A549 (cell line): Measurements from ENCODE around the gene BCAP31. TPM values are rescaled to one million over a fixed set of nuclear protein-coding genes. Genes with fewer than 3 reads are reported as not detected.

Experiments used
- ATAC-seq, 2 experiments: fragments of 200-7000 bp in 1 of 2; fragments of >200 bp in 1 of 2; cut with Nextera tagmentation in 1 of 2; cut with Tn5 transposase in 1 of 2; 3 replicates each; pipeline versions ENCODE4 v1.8.0 to v1.9.1; 2018 to 2020; ENCODE audit warnings: mild to moderate bottlenecking in 1 of 2, moderate library complexity in 1 of 2
- CTCF ChIA-PET: fragments of 300-600 bp; sonication (Branson Sonifier 250); formaldehyde crosslinking; extraction: SDS; loops from one replicate; lab custom pipeline; 2021; ENCODE audit warnings: antibody characterized with exemption, inconsistent platforms; lab: Yijun Ruan, JAX
- POLR2A ChIA-PET: fragments of 350-600 bp; formaldehyde crosslinking; extraction: SDS; loops from one replicate; lab custom pipeline; 2021; ENCODE audit warnings: antibody characterized with exemption, inconsistent platforms; lab: Yijun Ruan, JAX
- DNase-seq, 2 experiments: peaks; one replicate each; pipeline versions ENCODE4 v3.0.0 to v3.0.0-alpha.2; 2011 to 2016; ENCODE audit warnings: low read depth in 1 of 2, low spot score in 1 of 2
- FAIRE-seq: peaks from 2 replicates; lab custom pipeline; 2011; peaks lifted over from hg19 to GRCh38; lab: Jason Lieb, UNC
- H3K27ac ChIP-seq, 2 experiments: fragments of >200 bp; sonication (Bioruptor Twin); formaldehyde crosslinking; 3 replicates each; pipeline ENCODE4 v1.5.1; 2016 to 2017
- H3K4me1 ChIP-seq: fragments of >200 bp; sonication (Bioruptor Twin); formaldehyde crosslinking; 3 replicates; pipeline ENCODE4 v1.6.1; 2016
- H3K4me2 ChIP-seq: fragments of >200 bp; sonication (Bioruptor Twin); formaldehyde crosslinking; 3 replicates; pipeline ENCODE4 v1.6.1; 2016
- H3K4me3 ChIP-seq: fragments of >200 bp; sonication (Bioruptor Twin); formaldehyde crosslinking; 3 replicates; pipeline ENCODE4 v1.5.1; 2016
- H3K9me3 ChIP-seq: fragments of >200 bp; sonication (Bioruptor Twin); formaldehyde crosslinking; 3 replicates; pipeline ENCODE4 v1.6.1; 2016
- BHLHE40 ChIP-seq: IDR thresholded peaks from 2 replicates; pipeline ENCODE4 v1.6.1; 2012; ENCODE audit warnings: low read depth, low read length, inconsistent platforms
- FOXS1 ChIP-seq: fragments of 250-450 bp; sonication (Bioruptor Pico); IDR thresholded peaks from 2 replicates; pipeline ENCODE4 v1.5.0; 2020; ENCODE audit warnings: mild to moderate bottlenecking, moderate library complexity
- GATA3 ChIP-seq: IDR thresholded peaks from 2 replicates; pipeline ENCODE4 v1.6.1; 2012; ENCODE audit warnings: borderline replicate concordance
- HOXA7 ChIP-seq: fragments of 250-450 bp; sonication (Bioruptor Pico); IDR thresholded peaks from 2 replicates; pipeline ENCODE4 v1.5.0; 2020; ENCODE audit warnings: mild to moderate bottlenecking, moderate library complexity
- HOXB13 ChIP-seq: fragments of 250-450 bp; sonication (Bioruptor Pico); IDR thresholded peaks from 2 replicates; pipeline ENCODE4 v1.5.0; 2020; ENCODE audit warnings: low read depth, mild to moderate bottlenecking, moderate library complexity
- HOXB5 ChIP-seq: fragments of 250-450 bp; sonication (Bioruptor Pico); IDR thresholded peaks from 2 replicates; pipeline ENCODE4 v1.5.0; 2020; ENCODE audit warnings: mild to moderate bottlenecking, moderate library complexity
- JUN ChIP-seq, 2 experiments: fragments of >200 bp; sonication (Bioruptor Twin); formaldehyde crosslinking; IDR thresholded peaks; 2 replicates in 1 of 2; 3 replicates in 1 of 2; pipeline ENCODE4 v1.6.1; 2016 to 2017
- JUNB ChIP-seq: fragments of >200 bp; sonication (Bioruptor Twin); formaldehyde crosslinking; IDR thresholded peaks from 2 replicates; pipeline ENCODE4 v1.6.1; 2016
- KDM5A ChIP-seq: fragments of 200-600 bp; sonication (generic); IDR thresholded peaks from 2 replicates; pipeline ENCODE4 v1.6.1; 2016; ENCODE audit warnings: antibody characterized with exemption, mild to moderate bottlenecking
- MAFK ChIP-seq: fragments of 450-650 bp; IDR thresholded peaks from 2 replicates; pipeline ENCODE4 v1.6.1; 2014; ENCODE audit not compliant: partially characterized antibody
- MYC ChIP-seq: IDR thresholded peaks from 2 replicates; pipeline ENCODE4 v1.6.1; 2012; ENCODE audit warnings: mild to moderate bottlenecking, inconsistent platforms, low read length, improper control_type of control experiment, borderline replicate concordance
- NPAS2 ChIP-seq: fragments of 250-450 bp; sonication (Bioruptor Pico); IDR thresholded peaks from 2 replicates; pipeline ENCODE4 v1.8.0; 2022; ENCODE audit warnings: mild to moderate bottlenecking, moderate library complexity, borderline replicate concordance
- PHF8 ChIP-seq: fragments of 200-600 bp; sonication (generic); IDR thresholded peaks from 2 replicates; pipeline ENCODE4 v1.6.1; 2016; ENCODE audit warnings: low read depth, mild to moderate bottlenecking, antibody characterized with exemption, moderate library complexity, borderline replicate concordance
- POLR2A ChIP-seq: IDR thresholded peaks from 2 replicates; pipeline ENCODE4 v1.6.1; 2012; ENCODE audit warnings: mild to moderate bottlenecking, low read length
- RAD21 ChIP-seq, 2 experiments: fragments of >200 bp in 1 of 2; sonication (Bioruptor Twin) in 1 of 2; formaldehyde crosslinking in 1 of 2; IDR thresholded peaks in 1 of 2; conservative IDR thresholded peaks in 1 of 2; 2 replicates in 1 of 2; 3 replicates in 1 of 2; pipeline ENCODE4 v1.6.1; 2012 to 2018; ENCODE audit warnings: inconsistent platforms in 1 of 2
- RCOR1 ChIP-seq: fragments of 150-350 bp; IDR thresholded peaks from 2 replicates; pipeline ENCODE4 v1.6.1; 2014; ENCODE audit warnings: antibody characterized with exemption, low read length, low read depth
- RFX5 ChIP-seq: fragments of 450-650 bp; IDR thresholded peaks from 2 replicates; pipeline ENCODE4 v1.7.1; 2014; ENCODE audit warnings: antibody characterized with exemption, mild to moderate bottlenecking, moderate library complexity
- RNF2 ChIP-seq: fragments of 200-600 bp; sonication (generic); IDR thresholded peaks from 2 replicates; pipeline ENCODE4 v1.6.1; 2016; ENCODE audit warnings: low read depth, mild to moderate bottlenecking, antibody characterized with exemption, moderate library complexity, borderline replicate concordance
- SMC3 ChIP-seq: fragments of >200 bp; sonication (Bioruptor Twin); formaldehyde crosslinking; IDR thresholded peaks from 3 replicates; pipeline ENCODE4 v1.6.1; 2018; ENCODE audit warnings: inconsistent platforms
- TP53 ChIP-seq: fragments of 250-450 bp; sonication (Bioruptor Pico); IDR thresholded peaks from 2 replicates; pipeline ENCODE4 v1.5.0; 2021; ENCODE audit warnings: mild to moderate bottlenecking, moderate library complexity
- ZFP36 ChIP-seq: fragments of 450-650 bp; IDR thresholded peaks from 2 replicates; pipeline ENCODE4 v1.6.1; 2014; ENCODE audit warnings: borderline replicate concordance; ENCODE audit not compliant: partially characterized antibody
- ZSCAN20 ChIP-seq: fragments of 250-450 bp; sonication (Bioruptor Pico); IDR thresholded peaks from 2 replicates; pipeline ENCODE4 v1.8.0; 2022; ENCODE audit warnings: mild to moderate bottlenecking, moderate library complexity
- WGBS: methylation state at CpG from one replicate; pipeline ENCODE4 v1.1.6; 2017; ENCODE audit errors: missing lambda C conversion rate; 5-methylcytosine and 5-hydroxymethylcytosine counted together
- polyA plus RNA-seq, 4 experiments: library from polyadenylated mRNA; depleted of rRNA in 3 of 4; stranded (reverse); fragments of >200 nt; fragmentation: RNase III in 1 of 4; extraction: RNeasy Plus Mini Kit Qiagen cat#74134 plus additional on column Dnase treatment in 1 of 4; gene quantifications; 2 replicates in 3 of 4; 3 replicates in 1 of 4; pipeline ENCODE4 v1.2.3, GENCODE V29; 2011 to 2017
- TF ChIP-seq, protein P1 (sequence below): fragments of 250-450 bp; sonication (Bioruptor Pico); IDR thresholded peaks from 2 replicates; pipeline ENCODE4 v1.5.0; 2021; ENCODE audit warnings: mild to moderate bottlenecking, moderate library complexity, borderline replicate concordance
- TF ChIP-seq, protein P2 (sequence below): fragments of >200 bp; sonication (Bioruptor Twin); formaldehyde crosslinking; IDR thresholded peaks from 3 replicates; pipeline ENCODE4 v1.6.1; 2016

Gene BCAP31
- polyA plus RNA-seq, 2 of the 4 experiments (the other 2 are of a cell fraction): 217 to 349 TPM

DNA sequence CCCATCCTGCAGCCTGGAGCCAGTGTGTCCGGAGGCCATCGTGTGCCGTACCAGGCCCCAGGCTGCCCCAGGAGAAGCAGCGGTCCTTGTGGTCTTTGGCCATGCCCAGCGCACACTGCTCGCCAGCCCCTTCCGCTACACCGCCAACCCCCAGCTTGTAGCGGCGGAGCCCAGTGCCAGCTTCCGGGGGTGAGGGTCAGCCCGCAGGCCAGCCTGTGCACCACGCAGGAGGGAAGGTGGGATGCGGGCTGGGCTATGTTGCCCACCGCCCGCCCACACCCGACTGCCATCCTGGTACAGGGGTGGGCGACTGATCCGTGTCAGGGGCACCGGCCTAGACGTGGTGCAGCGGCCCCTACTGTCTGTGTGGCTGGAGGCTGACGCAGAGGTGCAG lies 49.0 kb upstream of the BCAP31 start:
- DNase-seq: no peak
- Histone ChIP-seq H3K9me3 (no peaks in the 10 kb centered on the region), H3K4me3 (no peak overlapping the region)
- CTCF ChIA-PET: interaction anchor here (1.1 to 2.3 kb wide), 3 partner anchors 9 to 174 kb away, joined by 3 to 8 read pairs (median 5); partner anchors contain the start of gene PLXNB3
- TF ChIP-seq POLR2A (no peak), MYC (no peak), SMC3 (no peak), JUN (IDR thresholded peaks at IDR 0.05) (no peak), HOXA7 (no peak), TP53 (CRISPR knock-in tag) (no peak), FOXS1 (CRISPR knock-in tag) (no peak), NPAS2 (CRISPR knock-in tag) (no peak), RFX5 (no peak), BHLHE40 (no peak)
- TF ChIP-seq, all 56 proteins: peak for 0
- Histone ChIP-seq H3K4me1 (no peaks in the 10 kb centered on the region), H3K4me2 (no peak overlapping the region), H3K27ac (no peak overlapping the region)
- no peak for ATAC-seq
- no peak for FAIRE-seq
- 93% methylated on average over 3 of the region's 23 CpGs for WGBS
- POLR2A ChIA-PET: no interaction called here

DNA sequence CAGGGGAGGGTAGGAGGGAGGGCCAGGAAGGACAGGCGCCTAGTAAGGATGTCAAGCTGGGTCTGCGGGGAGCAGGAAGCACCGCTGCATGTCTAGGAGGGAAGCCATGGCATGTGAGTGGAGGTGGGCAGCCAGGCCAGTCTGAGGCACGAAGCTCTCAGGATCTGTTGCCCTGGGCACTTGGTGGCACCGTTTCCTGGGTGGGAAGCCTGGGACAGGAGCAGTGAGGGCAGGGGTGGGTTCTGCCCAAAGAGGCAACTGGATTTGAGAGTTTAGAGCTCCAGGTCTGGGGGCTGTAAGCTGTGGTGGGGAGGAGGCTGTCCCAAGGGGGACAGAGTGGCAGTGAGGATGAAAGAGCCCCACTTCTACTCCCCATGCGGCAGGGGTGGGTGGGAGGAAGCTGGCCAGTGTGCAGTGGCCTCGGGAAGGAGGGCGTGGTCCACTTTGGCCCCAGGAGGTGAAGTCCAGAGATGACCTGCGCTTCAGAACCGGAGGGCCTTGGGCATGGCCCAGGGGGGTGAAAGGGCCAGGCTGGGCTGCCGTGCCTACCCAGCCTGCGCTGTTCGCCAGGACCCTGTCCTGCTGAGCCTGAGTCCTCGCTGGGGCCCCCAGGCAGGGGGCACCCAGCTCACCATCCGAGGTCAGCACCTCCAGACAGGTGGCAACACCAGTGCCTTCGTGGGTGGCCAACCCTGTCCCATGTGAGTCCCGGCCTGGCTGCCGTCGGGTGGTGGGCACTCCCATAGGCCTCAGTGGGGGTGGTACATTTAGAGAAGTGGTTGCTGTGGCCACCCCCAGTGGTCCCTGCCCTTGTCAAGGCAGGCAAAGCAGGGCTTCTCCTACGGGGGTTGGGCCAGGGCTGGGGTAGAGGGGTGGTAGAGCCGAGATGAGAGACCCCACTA lies 48.4 kb upstream of the BCAP31 start:
- Histone ChIP-seq H3K4me1 (no peaks in the 10 kb centered on the region), H3K4me3 (no peak overlapping the region)
- no peak for FAIRE-seq
- TF ChIP-seq RAD21 (conservative IDR thresholded peaks at IDR 0.05 in 1 of 2, IDR thresholded peaks at IDR 0.05 in 1 of 2): no peak
- TF ChIP-seq, protein P1, sequence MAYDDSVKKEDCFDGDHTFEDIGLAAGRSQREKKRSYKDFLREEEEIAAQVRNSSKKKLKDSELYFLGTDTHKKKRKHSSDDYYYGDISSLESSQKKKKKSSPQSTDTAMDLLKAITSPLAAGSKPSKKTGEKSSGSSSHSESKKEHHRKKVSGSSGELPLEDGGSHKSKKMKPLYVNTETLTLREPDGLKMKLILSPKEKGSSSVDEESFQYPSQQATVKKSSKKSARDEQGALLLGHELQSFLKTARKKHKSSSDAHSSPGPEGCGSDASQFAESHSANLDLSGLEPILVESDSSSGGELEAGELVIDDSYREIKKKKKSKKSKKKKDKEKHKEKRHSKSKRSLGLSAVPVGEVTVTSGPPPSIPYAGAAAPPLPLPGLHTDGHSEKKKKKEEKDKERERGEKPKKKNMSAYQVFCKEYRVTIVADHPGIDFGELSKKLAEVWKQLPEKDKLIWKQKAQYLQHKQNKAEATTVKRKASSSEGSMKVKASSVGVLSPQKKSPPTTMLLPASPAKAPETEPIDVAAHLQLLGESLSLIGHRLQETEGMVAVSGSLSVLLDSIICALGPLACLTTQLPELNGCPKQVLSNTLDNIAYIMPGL (CRISPR knock-in tag): no peak
- TF ChIP-seq, protein P2, sequence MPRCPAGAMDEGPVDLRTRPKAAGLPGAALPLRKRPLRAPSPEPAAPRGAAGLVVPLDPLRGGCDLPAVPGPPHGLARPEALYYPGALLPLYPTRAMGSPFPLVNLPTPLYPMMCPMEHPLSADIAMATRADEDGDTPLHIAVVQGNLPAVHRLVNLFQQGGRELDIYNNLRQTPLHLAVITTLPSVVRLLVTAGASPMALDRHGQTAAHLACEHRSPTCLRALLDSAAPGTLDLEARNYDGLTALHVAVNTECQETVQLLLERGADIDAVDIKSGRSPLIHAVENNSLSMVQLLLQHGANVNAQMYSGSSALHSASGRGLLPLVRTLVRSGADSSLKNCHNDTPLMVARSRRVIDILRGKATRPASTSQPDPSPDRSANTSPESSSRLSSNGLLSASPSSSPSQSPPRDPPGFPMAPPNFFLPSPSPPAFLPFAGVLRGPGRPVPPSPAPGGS: no peak
- TF ChIP-seq HOXB13: no peak
- no peak for TF ChIP-seq MAFK
- TF ChIP-seq JUNB: no peak
- TF ChIP-seq RNF2: no peak
- no peak for TF ChIP-seq RCOR1
- TF ChIP-seq HOXA7: no peak
- no peak for TF ChIP-seq ZFP36
- TF ChIP-seq GATA3: no peak
- no peak for TF ChIP-seq SMC3
- TF ChIP-seq PHF8: no peak
- TF ChIP-seq MYC: no peak
- no peak for TF ChIP-seq KDM5A
- no peak for TF ChIP-seq FOXS1 (CRISPR knock-in tag)
- no peak for TF ChIP-seq POLR2A
- no peak for TF ChIP-seq ZSCAN20 (CRISPR knock-in tag)
- no peak for TF ChIP-seq TP53 (CRISPR knock-in tag)
- no peak for TF ChIP-seq HOXB5 (CRISPR knock-in tag)
- TF ChIP-seq, all 56 proteins: peak for 0
- 58% methylated on average over 15 of the region's 21 CpGs for WGBS
- Histone ChIP-seq H3K27ac (no peak overlapping the region), H3K4me2 (no peak overlapping the region), H3K9me3 (no peaks in the 10 kb centered on the region)
- POLR2A ChIA-PET: no interaction called here
- DNase-seq: no peak
- CTCF ChIA-PET: interaction anchor here (1.1 to 2.3 kb wide), 3 partner anchors 8 to 174 kb away, joined by 3 to 8 read pairs (median 5); partner anchors contain the start of gene PLXNB3
- no peak for ATAC-seq
